ENCODE data around the gene PPP1R13L.
A peak's percentile ranks its signal among the peaks of the same experiment; 100 is the strongest.

Gene PPP1R13L, protein sequence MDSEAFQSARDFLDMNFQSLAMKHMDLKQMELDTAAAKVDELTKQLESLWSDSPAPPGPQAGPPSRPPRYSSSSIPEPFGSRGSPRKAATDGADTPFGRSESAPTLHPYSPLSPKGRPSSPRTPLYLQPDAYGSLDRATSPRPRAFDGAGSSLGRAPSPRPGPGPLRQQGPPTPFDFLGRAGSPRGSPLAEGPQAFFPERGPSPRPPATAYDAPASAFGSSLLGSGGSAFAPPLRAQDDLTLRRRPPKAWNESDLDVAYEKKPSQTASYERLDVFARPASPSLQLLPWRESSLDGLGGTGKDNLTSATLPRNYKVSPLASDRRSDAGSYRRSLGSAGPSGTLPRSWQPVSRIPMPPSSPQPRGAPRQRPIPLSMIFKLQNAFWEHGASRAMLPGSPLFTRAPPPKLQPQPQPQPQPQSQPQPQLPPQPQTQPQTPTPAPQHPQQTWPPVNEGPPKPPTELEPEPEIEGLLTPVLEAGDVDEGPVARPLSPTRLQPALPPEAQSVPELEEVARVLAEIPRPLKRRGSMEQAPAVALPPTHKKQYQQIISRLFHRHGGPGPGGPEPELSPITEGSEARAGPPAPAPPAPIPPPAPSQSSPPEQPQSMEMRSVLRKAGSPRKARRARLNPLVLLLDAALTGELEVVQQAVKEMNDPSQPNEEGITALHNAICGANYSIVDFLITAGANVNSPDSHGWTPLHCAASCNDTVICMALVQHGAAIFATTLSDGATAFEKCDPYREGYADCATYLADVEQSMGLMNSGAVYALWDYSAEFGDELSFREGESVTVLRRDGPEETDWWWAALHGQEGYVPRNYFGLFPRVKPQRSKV
- 4.4 to 9.8 (median 6.3) reads per million in 4 experiments for total RNA-seq

GRCh38 chr19:45404557-45405434 lies at the start of gene PPP1R13L:
Gene PPP1R13L, minus strand, starts transcription at chr19:45405069. Its CDS starts 6,751 bp downstream, at chr19:45398318.
- DNase-seq = no peak

- DNase-seq = no peak
These were observed 47.0 kb upstream of the PPP1R13L start for GRCh38 chr19:45451850-45452387.

DNA sequence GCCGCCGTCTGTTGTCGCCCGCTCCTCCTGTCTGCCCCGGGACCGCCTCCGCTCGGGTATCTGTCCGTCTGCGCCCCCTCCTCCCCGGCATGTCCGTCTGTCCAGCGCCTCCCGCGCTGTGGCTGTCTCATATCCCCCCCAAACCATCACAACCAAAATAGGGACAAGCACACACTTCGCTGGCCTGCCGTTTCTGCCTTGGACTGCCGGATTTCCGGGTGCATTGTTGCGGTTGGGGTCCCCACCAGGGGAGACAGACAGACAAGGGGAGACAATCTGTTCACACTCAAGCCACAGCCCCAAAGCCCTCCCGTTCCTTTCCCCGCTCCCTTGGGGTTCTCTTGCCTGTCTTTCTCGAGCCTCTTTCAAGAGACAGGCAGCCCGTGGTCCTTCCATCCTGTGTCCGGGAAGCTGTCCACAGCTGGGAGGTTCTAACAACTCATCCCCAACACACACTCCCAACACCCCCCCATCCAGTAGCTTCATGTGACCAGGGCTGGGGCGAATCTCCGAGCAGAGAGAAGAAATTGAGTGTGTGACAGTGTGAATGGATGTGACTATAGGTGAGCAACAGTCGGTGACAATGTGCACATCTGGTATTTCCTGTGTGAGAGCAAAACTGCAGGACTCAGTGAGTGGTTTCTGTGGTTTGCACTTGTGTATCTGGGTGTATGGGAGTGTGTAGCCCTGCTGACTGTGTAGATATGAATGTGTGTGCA lies 46.4 kb upstream of the PPP1R13L start:
- peak; percentile 63 for DNase-seq

- no peak for DNase-seq
These were observed 45.1 kb upstream of the PPP1R13L start for GRCh38 chr19:45450012-45450333.

GRCh38 chr19:45448887-45449299 lies 44.0 kb upstream of the PPP1R13L start:
- no peak for DNase-seq

- no peak for DNase-seq
These were observed 43.5 kb upstream of the PPP1R13L start for GRCh38 chr19:45448425-45448756.

- no peak for DNase-seq
These were observed 42.1 kb upstream of the PPP1R13L start for GRCh38 chr19:45446944-45447343.

DNA sequence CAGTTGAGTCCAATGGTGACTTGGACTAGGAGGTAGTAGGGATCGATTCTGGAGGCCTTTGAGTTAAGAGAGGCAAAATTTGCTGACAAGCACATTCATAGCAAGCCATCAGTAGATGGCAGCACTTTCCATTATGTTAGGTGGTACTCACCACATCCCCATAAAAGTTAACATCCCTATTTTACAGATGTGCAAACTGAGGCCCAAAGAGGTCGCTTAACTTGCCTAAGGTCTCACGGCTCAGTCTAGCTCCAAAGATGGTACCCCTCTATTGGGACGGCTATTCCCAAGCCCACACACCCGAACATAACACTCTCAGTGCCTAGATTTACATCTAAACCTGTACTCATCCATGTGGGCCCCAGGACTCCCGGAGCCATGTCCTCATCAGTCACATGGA lies 41.4 kb upstream of the PPP1R13L start:
- DNase-seq = no peak

GRCh38 chr19:45445139-45445538 lies 40.3 kb upstream of the PPP1R13L start:
- no peak for DNase-seq

GRCh38 chr19:45444318-45445041 lies 39.6 kb upstream of the PPP1R13L start:
- peak; percentile 63 for DNase-seq

- DNase-seq = peak; percentile 51
These were observed 38.8 kb upstream of the PPP1R13L start for GRCh38 chr19:45443462-45444317.

- peak; percentile 18 for DNase-seq
These were observed 38.1 kb upstream of the PPP1R13L start for GRCh38 chr19:45442778-45443461.

DNA sequence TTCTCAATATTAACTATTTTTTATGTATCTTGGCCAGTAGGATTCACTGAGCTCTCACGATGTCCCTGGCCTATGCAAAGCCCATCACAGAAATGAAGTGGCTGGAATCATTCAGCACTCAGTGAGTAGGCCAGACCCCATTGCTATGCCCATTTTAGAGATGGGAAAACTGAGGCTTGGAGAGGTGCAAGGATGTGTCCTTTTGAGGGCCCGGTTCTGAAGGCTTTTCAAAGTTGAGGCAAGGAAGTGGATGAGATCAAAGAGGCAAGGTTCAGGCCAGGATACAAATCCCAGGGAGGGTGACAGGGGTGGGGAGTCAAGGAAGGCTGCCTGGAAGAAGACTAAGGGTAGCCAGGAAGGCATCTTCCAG lies 37.5 kb upstream of the PPP1R13L start:
- DNase-seq = no peak

DNA sequence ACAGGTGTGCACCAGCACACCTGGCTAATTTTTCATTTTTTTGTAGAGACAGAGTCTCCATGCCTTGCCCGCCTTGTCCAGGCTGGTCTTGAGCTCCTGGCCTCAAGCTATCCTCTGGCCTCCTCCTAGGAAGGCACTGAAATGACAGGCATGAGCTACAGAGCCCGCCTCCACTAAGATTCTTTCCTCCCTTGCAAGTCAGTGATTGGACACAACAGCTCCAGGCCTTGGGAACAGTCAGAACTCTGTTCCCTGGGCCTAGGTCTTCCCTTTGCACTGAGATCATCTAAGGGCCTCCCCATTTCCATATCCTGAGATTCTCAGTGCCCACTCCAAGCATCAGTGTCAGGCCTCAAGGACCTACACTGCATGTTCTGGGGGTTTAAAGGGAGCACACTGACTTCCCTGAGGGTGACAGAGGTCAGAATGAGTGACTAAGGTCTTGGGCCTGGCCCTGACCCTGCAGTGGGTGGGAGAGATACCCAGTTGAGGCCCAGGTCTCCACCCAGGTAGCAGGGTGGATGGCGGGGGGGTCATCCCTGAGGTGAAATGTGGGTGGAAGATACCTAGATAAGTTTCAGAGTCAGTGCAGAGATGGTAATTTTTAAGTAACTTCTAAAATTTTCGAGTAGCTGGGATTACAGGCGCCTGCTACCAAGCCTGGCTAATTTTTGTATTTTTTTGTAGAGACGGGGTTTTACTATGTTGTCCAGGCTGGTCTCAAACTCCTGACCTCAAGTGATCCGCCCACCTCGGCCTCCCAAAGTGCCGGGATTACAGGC lies 36.2 kb upstream of the PPP1R13L start:
- no peak for DNase-seq

DNA sequence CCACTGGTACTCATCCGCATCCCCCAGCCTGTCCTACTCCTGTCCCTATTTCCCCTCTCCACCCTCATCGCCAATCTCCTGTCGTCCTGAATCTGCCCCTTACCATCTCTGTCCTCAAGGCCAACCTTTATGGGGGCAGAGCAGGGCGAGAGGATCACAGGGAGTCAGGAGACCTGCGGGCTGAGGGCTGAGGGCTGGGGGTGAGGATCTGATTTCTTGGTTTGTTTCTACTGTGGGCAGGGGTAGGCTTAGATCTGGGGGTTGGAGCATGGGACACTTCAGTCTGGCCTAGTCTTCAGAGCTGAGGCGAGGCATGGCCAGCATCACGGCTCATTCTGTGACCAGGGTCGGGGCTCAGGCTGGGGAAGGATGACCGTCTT lies 35.4 kb upstream of the PPP1R13L start:
- DNase-seq = no peak

GRCh38 chr19:45439569-45440258 lies 34.8 kb upstream of the PPP1R13L start:
- peak; percentile 84 for DNase-seq

GRCh38 chr19:45439190-45439568 lies 34.3 kb upstream of the PPP1R13L start:
- no peak for DNase-seq

- DNase-seq = no peak
These were observed 32.5 kb upstream of the PPP1R13L start for GRCh38 chr19:45437328-45437727.
